Panc1 (cell line): Measurements from ENCODE around the gene LITAF. TPM values are rescaled to one million over a fixed set of nuclear protein-coding genes. Genes with fewer than 3 reads are reported as not detected.

Experiments
- ATAC-seq: fragments of 200-7000 bp; cut with Tn5 transposase; 2 replicates; pipeline ENCODE4 v1.9.1; 2020; ENCODE audit warnings: mild to moderate bottlenecking, moderate library complexity
- BruUV-seq: library from RNA; stranded (reverse); fragments of 400-500 nt; replicated peaks from 2 replicates; lab custom pipeline; 2021; lab: Mats Ljungman, UMichigan
- CTCF ChIA-PET: fragments of 300-600 bp; sonication (Branson Sonifier 250); formaldehyde crosslinking; loops from one replicate; lab custom pipeline; 2022; ENCODE audit warnings: antibody characterized with exemption; lab: Charles Lee
- POLR2A ChIA-PET: fragments of 300-600 bp; sonication (Branson Sonifier 250); formaldehyde crosslinking; loops from one replicate; lab custom pipeline; 2022; ENCODE audit warnings: antibody characterized with exemption; lab: Charles Lee
- DNase-seq: peaks from one replicate; pipeline ENCODE4 v3.0.0-alpha.2; 2010; ENCODE audit warnings: low read depth, low spot score
- H3K27ac ChIP-seq: 2 replicates; pipeline ENCODE4 v1.5.1; 2011; ENCODE audit warnings: mild to moderate bottlenecking, low read length, inconsistent platforms
- H3K27me3 ChIP-seq: fragments of 200-500 bp; sonication (Bioruptor generic); 2 replicates; pipeline ENCODE4 v1.6.0; 2014; ENCODE audit warnings: low read length, inconsistent platforms; ENCODE audit not compliant: control insufficient read depth, insufficient read depth
- H3K36me3 ChIP-seq: fragments of 200-500 bp; sonication (Bioruptor generic); 2 replicates; pipeline ENCODE4 v1.5.1; 2014; ENCODE audit warnings: inconsistent platforms, mild to moderate bottlenecking, low read length, moderate library complexity; ENCODE audit not compliant: control insufficient read depth, insufficient read depth
- H3K4me1 ChIP-seq: 2 replicates; pipeline ENCODE4 v1.5.1; 2011; ENCODE audit warnings: inconsistent platforms, mild to moderate bottlenecking, low read length, moderate library complexity; ENCODE audit not compliant: control insufficient read depth, insufficient read depth
- H3K4me3 ChIP-seq, 2 experiments: 2 replicates each; pipeline ENCODE4 v1.5.1; 2011 to 2012; ENCODE audit warnings: low read depth in 2 of 2, low read length in 2 of 2, mild to moderate bottlenecking in 2 of 2, inconsistent platforms in 1 of 2, moderate library complexity in 1 of 2
- H3K9me3 ChIP-seq: fragments of 200-500 bp; sonication (Bioruptor generic); 2 replicates; pipeline ENCODE4 v1.5.1; 2014; ENCODE audit warnings: low read depth, mild to moderate bottlenecking, inconsistent platforms, low read length, moderate library complexity; ENCODE audit not compliant: control insufficient read depth, insufficient read depth
- POLR2AphosphoS5 ChIP-seq: IDR thresholded peaks from 2 replicates; pipeline ENCODE4 v1.6.1; 2012; ENCODE audit warnings: mild to moderate bottlenecking, low read depth, low read length, moderate library complexity
- SIN3A ChIP-seq: IDR thresholded peaks from 2 replicates; pipeline ENCODE4 v1.6.1; 2012; ENCODE audit warnings: low read depth, mild to moderate bottlenecking, low read length, moderate library complexity, borderline replicate concordance; ENCODE audit not compliant: insufficient read depth
- TCF7L2 ChIP-seq: IDR thresholded peaks from 2 replicates; pipeline ENCODE4 v1.6.1; 2011; ENCODE audit warnings: mild to moderate bottlenecking, low read depth, low read length, inconsistent platforms
- in situ Hi-C: cut with HindIII; loops from 2 replicates; pipeline ENCODE4 v1.10.0; 2016; ENCODE audit warnings: low sequenced_read_pairs, low pct_unique_long_range_greater_than_20kb
- intact Hi-C: fragments of 100-400 bp; cut with micrococcal nuclease; formaldehyde crosslinking; loops from one replicate; pipeline ENCODE4 v1.10.0; 2022; ENCODE audit not compliant: unreplicated experiment
- total RNA-seq: library from RNA; stranded (reverse); gene quantifications from one replicate; pipeline ENCODE4 v1.2.1, GENCODE V29; 2021; ENCODE audit not compliant: unreplicated experiment
- TF ChIP-seq, protein P1 (sequence below): fragments of 450-650 bp; IDR thresholded peaks from 2 replicates; pipeline ENCODE4 v1.5.1; 2017; ENCODE audit warnings: mild to moderate bottlenecking
- TF ChIP-seq, protein P2 (sequence below), 2 experiments: IDR thresholded peaks; 2 replicates each; pipeline ENCODE4 v1.6.1; 2011 to 2012; ENCODE audit warnings: low read depth in 2 of 2, control low read depth in 1 of 2, low read length in 1 of 2, mild to moderate bottlenecking in 1 of 2, moderate library complexity in 1 of 2; ENCODE audit not compliant: insufficient read depth in 1 of 2

The LITAF gene
- total RNA-seq, 1 experiment from 2014 or later: 85.2 TPM

DNA sequence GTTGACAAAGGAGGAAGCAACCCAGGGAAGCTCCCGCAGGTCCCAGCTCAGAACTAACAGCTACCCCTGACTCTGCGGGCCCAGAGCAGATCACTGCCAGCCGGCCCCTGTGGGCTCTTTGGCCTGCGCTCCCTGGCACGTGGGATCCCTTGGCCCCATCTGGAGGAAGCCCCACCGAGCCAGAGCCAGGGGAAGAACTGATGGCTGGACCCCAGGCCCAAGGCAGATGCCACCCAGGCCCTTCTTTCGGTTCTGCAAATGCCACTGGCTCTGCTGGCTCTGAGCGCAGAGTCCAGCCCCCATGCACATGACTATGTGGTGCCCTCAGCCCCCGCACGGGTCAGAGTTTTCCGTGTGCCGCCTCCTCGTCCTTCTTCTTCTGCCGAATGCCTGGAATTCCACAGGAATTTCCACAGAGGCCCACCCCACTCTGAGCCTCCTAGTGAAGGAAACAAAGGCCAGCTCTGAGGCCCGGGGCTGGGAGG is 45.8 kb upstream of the LITAF start:
- no peaks in the 10 kb centered on the region for H3K27me3 ChIP-seq
- ChIA-PET CTCF (no interaction called here), POLR2A (no interaction called here)
- BruUV-seq: no TSS peak
- DNase-seq: no peak
- in situ Hi-C loops (no loop called here), intact Hi-C loops (no loop called here)
- H3K27ac ChIP-seq: no peak overlapping the region
- no peaks in the 10 kb centered on the region for H3K36me3 ChIP-seq
- TF ChIP-seq, protein P1, sequence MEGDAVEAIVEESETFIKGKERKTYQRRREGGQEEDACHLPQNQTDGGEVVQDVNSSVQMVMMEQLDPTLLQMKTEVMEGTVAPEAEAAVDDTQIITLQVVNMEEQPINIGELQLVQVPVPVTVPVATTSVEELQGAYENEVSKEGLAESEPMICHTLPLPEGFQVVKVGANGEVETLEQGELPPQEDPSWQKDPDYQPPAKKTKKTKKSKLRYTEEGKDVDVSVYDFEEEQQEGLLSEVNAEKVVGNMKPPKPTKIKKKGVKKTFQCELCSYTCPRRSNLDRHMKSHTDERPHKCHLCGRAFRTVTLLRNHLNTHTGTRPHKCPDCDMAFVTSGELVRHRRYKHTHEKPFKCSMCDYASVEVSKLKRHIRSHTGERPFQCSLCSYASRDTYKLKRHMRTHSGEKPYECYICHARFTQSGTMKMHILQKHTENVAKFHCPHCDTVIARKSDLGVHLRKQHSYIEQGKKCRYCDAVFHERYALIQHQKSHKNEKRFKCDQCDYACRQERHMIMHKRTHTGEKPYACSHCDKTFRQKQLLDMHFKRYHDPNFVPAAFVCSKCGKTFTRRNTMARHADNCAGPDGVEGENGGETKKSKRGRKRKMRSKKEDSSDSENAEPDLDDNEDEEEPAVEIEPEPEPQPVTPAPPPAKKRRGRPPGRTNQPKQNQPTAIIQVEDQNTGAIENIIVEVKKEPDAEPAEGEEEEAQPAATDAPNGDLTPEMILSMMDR: no peak
- no peak for TF ChIP-seq SIN3A
- TF ChIP-seq, protein P2, sequence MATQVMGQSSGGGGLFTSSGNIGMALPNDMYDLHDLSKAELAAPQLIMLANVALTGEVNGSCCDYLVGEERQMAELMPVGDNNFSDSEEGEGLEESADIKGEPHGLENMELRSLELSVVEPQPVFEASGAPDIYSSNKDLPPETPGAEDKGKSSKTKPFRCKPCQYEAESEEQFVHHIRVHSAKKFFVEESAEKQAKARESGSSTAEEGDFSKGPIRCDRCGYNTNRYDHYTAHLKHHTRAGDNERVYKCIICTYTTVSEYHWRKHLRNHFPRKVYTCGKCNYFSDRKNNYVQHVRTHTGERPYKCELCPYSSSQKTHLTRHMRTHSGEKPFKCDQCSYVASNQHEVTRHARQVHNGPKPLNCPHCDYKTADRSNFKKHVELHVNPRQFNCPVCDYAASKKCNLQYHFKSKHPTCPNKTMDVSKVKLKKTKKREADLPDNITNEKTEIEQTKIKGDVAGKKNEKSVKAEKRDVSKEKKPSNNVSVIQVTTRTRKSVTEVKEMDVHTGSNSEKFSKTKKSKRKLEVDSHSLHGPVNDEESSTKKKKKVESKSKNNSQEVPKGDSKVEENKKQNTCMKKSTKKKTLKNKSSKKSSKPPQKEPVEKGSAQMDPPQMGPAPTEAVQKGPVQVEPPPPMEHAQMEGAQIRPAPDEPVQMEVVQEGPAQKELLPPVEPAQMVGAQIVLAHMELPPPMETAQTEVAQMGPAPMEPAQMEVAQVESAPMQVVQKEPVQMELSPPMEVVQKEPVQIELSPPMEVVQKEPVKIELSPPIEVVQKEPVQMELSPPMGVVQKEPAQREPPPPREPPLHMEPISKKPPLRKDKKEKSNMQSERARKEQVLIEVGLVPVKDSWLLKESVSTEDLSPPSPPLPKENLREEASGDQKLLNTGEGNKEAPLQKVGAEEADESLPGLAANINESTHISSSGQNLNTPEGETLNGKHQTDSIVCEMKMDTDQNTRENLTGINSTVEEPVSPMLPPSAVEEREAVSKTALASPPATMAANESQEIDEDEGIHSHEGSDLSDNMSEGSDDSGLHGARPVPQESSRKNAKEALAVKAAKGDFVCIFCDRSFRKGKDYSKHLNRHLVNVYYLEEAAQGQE (IDR thresholded peaks at IDR 0.05; ENCODE audit: insufficient read depth in 1 of 2, low read depth in 2 of 2, low read length in 1 of 2): no peak
- TF ChIP-seq POLR2AphosphoS5: no peak
- TF ChIP-seq TCF7L2: no peak
- ATAC-seq: no peak
- no peaks in the 10 kb centered on the region for H3K9me3 ChIP-seq
- H3K4me3 ChIP-seq: no peak overlapping the region
- H3K4me1 ChIP-seq: no peaks in the 10 kb centered on the region

DNA sequence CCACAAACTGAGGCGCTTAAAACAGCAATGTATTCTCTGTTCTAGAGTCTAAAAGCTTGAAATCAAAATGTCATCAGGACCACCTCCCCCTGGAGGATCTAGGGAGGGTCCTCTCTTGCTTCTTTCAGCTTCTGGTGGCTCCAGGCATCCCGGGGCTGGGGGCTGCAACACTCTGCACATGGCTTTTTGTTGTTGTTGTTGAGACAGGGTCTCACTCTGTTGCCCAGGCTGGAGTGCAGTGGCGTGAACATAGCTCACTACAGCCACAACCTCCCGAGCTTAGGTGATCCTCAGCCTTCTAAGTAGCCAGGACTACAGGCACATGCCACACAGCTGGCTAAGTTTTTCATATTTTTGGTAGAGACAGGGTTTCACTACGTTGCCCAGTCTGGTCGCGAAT is 44.5 kb upstream of the LITAF start:
- DNase-seq (no peak), ATAC-seq (no peak)
- no peaks in the 10 kb centered on the region for H3K36me3 ChIP-seq
- in situ Hi-C loops (no loop called here), intact Hi-C loops (no loop called here)
- ChIA-PET CTCF (interaction anchor here (0.5 kb wide), 1 partner anchor 12 kb away, joined by 5 read pairs; no protein-coding TSS in a partner anchor), POLR2A (no interaction called here)
- H3K4me1 ChIP-seq: no peaks in the 10 kb centered on the region
- no peaks in the 10 kb centered on the region for H3K9me3 ChIP-seq
- H3K27ac ChIP-seq: no peak overlapping the region
- BruUV-seq: no TSS peak
- H3K4me3 ChIP-seq: no peak overlapping the region
- TF ChIP-seq, protein P2 (IDR thresholded peaks at IDR 0.05; ENCODE audit: insufficient read depth in 1 of 2, low read depth in 2 of 2, low read length in 1 of 2): no peak
- TF ChIP-seq, protein P1: no peak
- no peak for TF ChIP-seq POLR2AphosphoS5
- no peak for TF ChIP-seq SIN3A
- TF ChIP-seq TCF7L2: no peak
- no peaks in the 10 kb centered on the region for H3K27me3 ChIP-seq
